T-helper 1 cell treated with Interleukin-12 subunit alpha and Interleukin-12 subunit beta and Interleukin-4 antibody, amounts not matched to agents 30 μg/mL and 1 μg/mL, for 36 hours (primary cell): ENCODE results near the gene CNPY2.
"Not testable (repeated sequence)": the region's sequence is repeated elsewhere in the genome, so short reads cannot be mapped to it uniquely, and the experiment has no call there.

ENCODE experiments used
- H3K27ac Mint-ChIP-seq: one replicate; pipeline ENCODE4 v1.8.0; 2021; ENCODE audit warnings: mild to moderate bottlenecking, mixed read lengths
- H3K27me3 Mint-ChIP-seq: one replicate; pipeline ENCODE4 v1.8.0; 2021; ENCODE audit warnings: low read depth, mixed read lengths
- H3K36me3 Mint-ChIP-seq: one replicate; pipeline ENCODE4 v1.8.0; 2021; ENCODE audit warnings: low read depth, mixed read lengths
- H3K4me1 Mint-ChIP-seq: one replicate; pipeline ENCODE4 v1.8.0; 2021; ENCODE audit warnings: low read depth, mixed read lengths
- H3K4me3 Mint-ChIP-seq: one replicate; pipeline ENCODE4 v1.8.0; 2021; ENCODE audit warnings: mild to moderate bottlenecking, moderate library complexity, mixed read lengths
- H3K9me3 Mint-ChIP-seq: one replicate; pipeline ENCODE4 v1.8.0; 2021; ENCODE audit warnings: mixed read lengths

The CNPY2 gene

GRCh38 chr12:56338308-56339157 lies 22.7 kb upstream of the CNPY2 start, which contains the start of gene IL23A:
IL23A (plus strand) TSS chr12:56338884; CDS start chr12:56339045, 161 bp downstream.
- Mint-ChIP-seq H3K4me3 (peak within 1 kb of the TSS; percentile 96), H3K4me1 (peaks cover 40% of the 10 kb centered on the region), H3K9me3 (no peaks in the 10 kb centered on the region)

DNA sequence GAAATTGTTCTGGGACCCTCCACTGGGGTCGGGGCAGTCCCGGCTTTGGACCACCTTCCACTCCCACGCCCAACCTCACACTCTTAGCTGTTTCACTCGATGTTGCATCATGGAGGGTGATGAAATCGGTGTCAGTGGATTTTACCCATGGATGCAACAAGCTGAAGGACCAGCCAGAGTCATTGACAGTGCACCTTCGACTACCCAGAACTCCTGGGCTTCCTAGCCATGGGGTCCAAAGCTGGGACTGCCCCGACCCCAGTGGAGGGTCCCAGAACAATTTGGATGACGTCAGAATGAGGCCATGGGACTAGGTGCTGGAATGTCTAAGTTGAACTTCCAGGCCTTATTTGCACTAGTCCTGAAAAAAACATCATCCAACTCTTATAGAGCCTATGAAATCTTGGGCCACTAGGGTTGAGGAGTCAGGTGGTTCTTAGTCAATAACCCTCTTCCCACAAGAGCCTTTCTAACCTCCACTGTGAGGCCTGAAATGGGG lies 22.0 kb upstream of the CNPY2 start:
- peaks cover 16% of the 10 kb centered on the region for H3K36me3 Mint-ChIP-seq
- H3K27ac Mint-ChIP-seq, result peak overlapping the region; percentile 98
- no peaks in the 10 kb centered on the region for H3K27me3 Mint-ChIP-seq
- peak overlapping the region; percentile 36 for H3K4me3 Mint-ChIP-seq
- no peaks in the 10 kb centered on the region for H3K9me3 Mint-ChIP-seq
- H3K4me1 Mint-ChIP-seq, result peaks cover 44% of the 10 kb centered on the region

More at GRCh38 chr12:56338308-56339157, 22.7 kb upstream of the CNPY2 start, which contains the start of gene IL23A:
- Mint-ChIP-seq H3K27ac (peak within 1 kb of the TSS; percentile 98), H3K36me3 (peaks cover 22% of the 10 kb centered on the region), H3K27me3 (no peaks in the 10 kb centered on the region)

DNA sequence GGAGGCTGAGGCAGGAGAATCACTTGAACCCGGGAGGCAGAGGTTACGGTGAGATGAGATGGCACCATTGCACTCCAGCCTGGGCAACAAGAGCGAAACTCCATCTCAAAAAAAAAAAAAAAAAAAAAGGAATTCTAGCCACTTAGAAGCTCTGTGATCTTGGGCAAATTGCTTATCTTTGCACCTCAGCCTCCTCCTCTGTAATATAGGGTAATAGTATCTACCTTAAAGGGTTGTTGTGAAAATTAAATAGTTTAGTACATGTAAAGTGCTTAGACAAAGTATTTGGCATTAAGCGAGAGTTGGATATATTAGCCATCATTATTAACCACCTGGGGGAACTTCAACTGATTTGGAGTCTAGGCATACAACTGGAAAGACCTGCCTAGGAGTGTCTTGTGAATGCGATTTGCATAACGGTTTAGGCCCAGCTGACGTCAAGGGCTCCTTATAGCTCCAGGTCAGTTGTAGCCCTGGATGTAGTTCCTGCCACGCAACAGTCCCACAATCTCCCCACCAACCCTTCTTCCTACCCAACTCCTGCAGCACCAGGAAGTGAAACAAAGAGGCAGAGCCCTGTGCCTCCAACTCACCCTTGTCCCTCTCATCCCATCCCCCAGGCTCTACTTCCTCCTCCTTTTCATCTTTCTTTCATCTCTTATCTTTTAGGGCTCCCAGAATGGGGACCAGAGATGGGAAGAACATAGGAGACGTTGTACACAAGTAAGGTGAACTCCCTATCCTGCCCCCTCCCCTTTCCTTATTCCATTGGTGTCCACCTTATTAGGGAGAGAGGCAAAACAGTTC lies 20.8 kb upstream of the CNPY2 start:
- Mint-ChIP-seq H3K9me3 (no peaks in the 10 kb centered on the region), H3K4me3 (peak overlapping the region; percentile 28), H3K27me3 (no peaks in the 10 kb centered on the region), H3K27ac (peak overlapping the region; percentile 57), H3K36me3 (peaks cover 12% of the 10 kb centered on the region), H3K4me1 (peaks cover 48% of the 10 kb centered on the region)

DNA sequence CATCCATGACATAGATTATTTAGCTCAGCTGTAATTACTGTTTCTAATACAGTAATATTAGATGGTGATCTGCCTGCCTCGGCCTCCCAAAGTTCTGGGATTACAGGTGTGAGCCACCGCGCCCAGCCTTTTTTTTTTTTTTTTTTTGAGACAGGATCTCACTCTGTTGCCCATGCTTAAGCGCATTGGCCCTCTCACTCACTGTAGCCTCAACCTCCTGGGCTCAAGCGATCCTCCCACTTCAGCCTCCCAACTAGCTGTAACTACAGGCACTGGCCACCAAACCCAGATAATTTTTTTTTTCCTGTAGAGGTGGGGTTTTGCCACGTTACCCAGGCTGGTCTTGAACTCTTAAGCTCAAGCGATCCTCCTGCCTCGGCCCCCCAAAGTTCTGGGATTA lies 19.7 kb upstream of the CNPY2 start:
- H3K9me3 Mint-ChIP-seq, H3K4me3 Mint-ChIP-seq, H3K27ac Mint-ChIP-seq, H3K27me3 Mint-ChIP-seq: not testable (repeated sequence)
- H3K4me1 Mint-ChIP-seq, result peaks cover 50% of the 10 kb centered on the region
- peaks cover 13% of the 10 kb centered on the region for H3K36me3 Mint-ChIP-seq

- Mint-ChIP-seq H3K27ac (peak overlapping the region; percentile 99), H3K4me1 (peaks cover 45% of the 10 kb centered on the region), H3K4me3 (peak overlapping the region; percentile 87), H3K9me3 (no peaks in the 10 kb centered on the region), H3K27me3 (no peaks in the 10 kb centered on the region), H3K36me3 (peaks cover 11% of the 10 kb centered on the region)
These were observed 18.7 kb upstream of the CNPY2 start for GRCh38 chr12:56334490-56334793.

- Mint-ChIP-seq H3K4me1 (peaks cover 39% of the 10 kb centered on the region), H3K36me3 (peaks cover 6% of the 10 kb centered on the region), H3K27ac (peak within 1 kb of the TSS; percentile 99), H3K27me3 (no peaks in the 10 kb centered on the region), H3K4me3 (peak within 1 kb of the TSS; percentile 87), H3K9me3 (no peaks in the 10 kb centered on the region)
These were observed 18.1 kb upstream of the CNPY2 start, which contains the start of gene PAN2 for GRCh38 chr12:56333679-56334489. PAN2 (minus strand) TSS chr12:56334000; CDS start chr12:56333094, 906 bp downstream.

DNA sequence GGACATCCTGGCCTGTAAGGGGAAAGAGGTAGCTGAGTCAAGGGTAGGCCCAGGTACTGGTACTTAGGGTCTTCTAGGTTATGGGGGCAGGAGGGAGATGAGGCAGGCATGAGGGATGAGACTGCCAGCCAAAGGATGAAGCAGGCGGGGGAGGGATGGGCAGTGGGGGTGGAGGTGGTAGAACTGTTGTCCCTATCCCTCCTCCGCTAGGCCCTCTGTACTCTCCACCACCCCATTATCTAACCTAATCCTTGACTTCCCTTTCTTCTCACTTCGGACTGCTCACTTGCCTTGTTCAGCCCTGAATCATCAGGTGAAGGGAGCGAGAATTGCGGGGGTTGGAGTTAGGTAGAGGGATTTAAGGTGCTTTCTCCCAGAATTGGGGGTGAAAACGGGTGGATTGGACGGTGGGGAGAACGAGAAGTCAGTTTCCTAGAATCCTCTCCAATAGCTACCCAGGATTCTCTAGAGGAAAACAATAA lies 17.4 kb upstream of the CNPY2 start:
- H3K4me1 Mint-ChIP-seq, result peaks cover 33% of the 10 kb centered on the region
- H3K27ac Mint-ChIP-seq, result peak overlapping the region; percentile 99
- H3K9me3 Mint-ChIP-seq, result no peaks in the 10 kb centered on the region
- H3K4me3 Mint-ChIP-seq, result peak overlapping the region; percentile 87
- peaks cover 4% of the 10 kb centered on the region for H3K36me3 Mint-ChIP-seq
- no peaks in the 10 kb centered on the region for H3K27me3 Mint-ChIP-seq

DNA sequence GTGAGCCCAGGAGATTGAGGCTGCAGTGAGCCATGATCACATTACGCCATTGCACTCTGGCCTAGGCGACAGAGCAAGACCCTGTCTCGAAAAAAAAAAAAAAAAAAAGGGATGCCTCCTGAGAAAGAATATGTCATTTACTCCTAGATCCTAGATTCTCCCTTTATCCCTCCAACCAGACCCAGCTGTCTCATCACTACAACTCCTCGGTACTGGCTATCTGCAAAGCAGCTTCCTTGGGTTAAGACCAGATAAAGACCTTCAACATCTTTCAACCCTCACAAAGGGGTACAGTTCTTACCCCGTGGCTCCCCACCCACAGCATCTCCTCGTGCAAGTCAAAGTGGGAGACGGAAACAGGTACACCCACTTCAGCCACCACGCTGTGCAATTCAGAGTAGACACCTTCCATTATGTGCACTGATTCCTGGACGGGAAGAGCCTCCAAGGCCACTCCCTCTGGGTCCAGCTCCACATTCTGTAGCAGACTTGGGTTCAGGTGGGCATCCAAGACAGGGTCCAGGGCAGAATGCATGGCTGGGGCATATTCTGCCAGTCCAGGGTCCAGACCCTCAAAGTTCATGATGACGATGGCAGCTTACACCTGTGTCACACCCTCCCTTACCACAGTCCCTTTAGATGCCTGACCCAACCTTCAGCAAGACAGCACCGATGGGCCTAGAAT lies 16.9 kb upstream of the CNPY2 start:
- H3K4me1 Mint-ChIP-seq, result peaks cover 29% of the 10 kb centered on the region
- H3K9me3 Mint-ChIP-seq, result no peaks in the 10 kb centered on the region
- H3K4me3 Mint-ChIP-seq, result peak overlapping the region; percentile 87
- peak overlapping the region; percentile 99 for H3K27ac Mint-ChIP-seq
- no peaks in the 10 kb centered on the region for H3K27me3 Mint-ChIP-seq
- peaks cover 7% of the 10 kb centered on the region for H3K36me3 Mint-ChIP-seq

GRCh38 chr12:56330936-56331490 lies 15.2 kb upstream of the CNPY2 start:
- Mint-ChIP-seq H3K9me3 (no peaks in the 10 kb centered on the region), H3K27ac (peak overlapping the region; percentile 58), H3K4me1 (peaks cover 21% of the 10 kb centered on the region), H3K36me3 (peaks cover 16% of the 10 kb centered on the region), H3K4me3 (no peak overlapping the region), H3K27me3 (no peaks in the 10 kb centered on the region)

DNA sequence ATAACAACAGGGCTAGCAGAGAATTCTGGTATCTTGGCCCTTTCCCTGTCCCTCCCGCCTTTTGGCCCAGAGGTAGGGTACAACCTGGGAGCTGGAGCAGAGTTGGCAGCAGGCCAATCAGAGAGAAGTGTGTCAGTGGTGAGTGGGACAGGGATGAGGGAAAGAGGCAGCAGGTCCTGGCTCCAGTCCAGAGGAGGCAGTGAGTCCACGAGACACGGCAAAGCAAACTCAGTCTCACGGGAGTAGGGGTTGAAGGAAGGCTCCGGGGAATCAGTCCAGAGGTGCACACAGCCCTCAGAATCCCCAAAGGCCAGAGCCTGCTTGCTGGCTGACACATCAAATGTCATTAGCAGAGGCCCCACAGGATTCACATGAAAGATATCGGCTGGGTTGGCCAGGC lies 10.7 kb upstream of the CNPY2 start:
- peaks cover 32% of the 10 kb centered on the region for H3K36me3 Mint-ChIP-seq
- no peak overlapping the region for H3K4me3 Mint-ChIP-seq
- no peaks in the 10 kb centered on the region for H3K9me3 Mint-ChIP-seq
- peaks cover 4% of the 10 kb centered on the region for H3K4me1 Mint-ChIP-seq
- H3K27ac Mint-ChIP-seq, result no peak overlapping the region
- H3K27me3 Mint-ChIP-seq, result no peaks in the 10 kb centered on the region

GRCh38 chr12:56326126-56326525 lies 10.3 kb upstream of the CNPY2 start:
- Mint-ChIP-seq H3K27ac (no peak overlapping the region), H3K9me3 (no peaks in the 10 kb centered on the region), H3K4me3 (no peak overlapping the region), H3K4me1 (peaks cover under 1% of the 10 kb centered on the region), H3K27me3 (no peaks in the 10 kb centered on the region), H3K36me3 (peaks cover 29% of the 10 kb centered on the region)

GRCh38 chr12:56324206-56324605 lies 8.4 kb upstream of the CNPY2 start:
- Mint-ChIP-seq H3K4me3 (no peak overlapping the region), H3K27ac (no peak overlapping the region), H3K36me3 (peaks cover 32% of the 10 kb centered on the region), H3K27me3 (no peaks in the 10 kb centered on the region), H3K9me3 (no peaks in the 10 kb centered on the region), H3K4me1 (peaks cover 1% of the 10 kb centered on the region)

- not testable (repeated sequence) for H3K4me1 Mint-ChIP-seq, H3K9me3 Mint-ChIP-seq, H3K27me3 Mint-ChIP-seq, H3K4me3 Mint-ChIP-seq, H3K27ac Mint-ChIP-seq
- peaks cover 24% of the 10 kb centered on the region for H3K36me3 Mint-ChIP-seq
These were observed 5.8 kb upstream of the CNPY2 start for GRCh38 chr12:56321610-56322009.
